Psoas muscle (tissue), 8 donors: ENCODE results near the gene PSMA7. TPM values are rescaled to one million over a fixed set of nuclear protein-coding genes. Genes with fewer than 3 reads are reported as not detected.

Source experiments
- ATAC-seq, 4 donors: fragments of 200-7000 bp; cut with Tn5 transposase; one replicate each; pipeline ENCODE4 v1.9.1; 2020; ENCODE audit warnings: moderate library complexity in 3 of 4, mild to moderate bottlenecking in 2 of 4
- DNase-seq, 2 donors: peaks; one replicate each; pipeline ENCODE4 v3.0.0-alpha.2; 2020
- H3K27ac ChIP-seq: fragments of 200-600 bp; one replicate; pipeline ENCODE4 v1.8.0; 2022
- H3K27me3 ChIP-seq, 3 donors: fragments of 200-600 bp in 1 of 3; one replicate each; pipeline versions ENCODE4 v1.6.1 to v1.8.0; 2013 to 2022; ENCODE audit warnings: low read length in 2 of 3, mild to moderate bottlenecking in 2 of 3, moderate library complexity in 1 of 3; ENCODE audit not compliant: insufficient read depth in 3 of 3
- H3K36me3 ChIP-seq, 2 donors: fragments of 200-600 bp in 1 of 2; one replicate each; pipeline versions ENCODE4 v1.6.1 to v1.8.0; 2013 to 2022; ENCODE audit warnings: low read depth in 1 of 2, mild to moderate bottlenecking in 1 of 2, moderate library complexity in 1 of 2; ENCODE audit not compliant: insufficient read depth in 1 of 2
- H3K4me1 ChIP-seq: fragments of 200-600 bp; one replicate; pipeline ENCODE4 v1.8.0; 2022
- H3K4me3 ChIP-seq: fragments of 200-600 bp; one replicate; pipeline ENCODE4 v1.8.0; 2022; ENCODE audit warnings: mild to moderate bottlenecking
- H3K9me3 ChIP-seq: fragments of 200-600 bp; one replicate; pipeline ENCODE4 v1.8.0; 2022
- WGBS, 3 donors: extraction: QIAGEN DNeasy Blood & Tissue Kit; methylation state at CpG; one replicate each; pipeline versions ENCODE4 v1.1.6 to v1.1.7; 2013; 5-methylcytosine and 5-hydroxymethylcytosine counted together
- intact Hi-C, 2 donors: fragments of 100-400 bp; cut with DNase I; formaldehyde crosslinking; loops; one replicate each; pipeline versions ENCODE4 v1.11.0 to v1.14.2; 2022
- polyA plus RNA-seq, 3 donors: library from polyadenylated mRNA; stranded (reverse); fragments of 200-250 nt; gene quantifications; one replicate each; pipeline ENCODE4 v1.2.3, GENCODE V29; 2013
- total RNA-seq, 4 donors: library from RNA; stranded (reverse); fragmentation: NEBNext Ultra II Directional in 2 of 4; extraction: Animal tissue kit (Norgen Biotek cat#: 25700) in 2 of 4; gene quantifications; one replicate each; pipeline versions ENCODE4 v1.2.1 to v1.2.4, GENCODE V29; 2021 to 2023
- TF ChIP-seq, protein P1 (sequence below): fragments of 200-600 bp; IDR thresholded peaks from one replicate; pipeline ENCODE4 v1.8.0; 2022; ENCODE audit warnings: antibody characterized with exemption
- donor health status: healthy with polysubstance abuse.
- donor health status: DM: no; HTN: no; CAD: no; lungs with moderate emphysema.
- donor health status: Bipolar disorder and iron deficiency.
- donor health status: healthy.
- donor health status: DM: yes; HTN: yes; CAD: no.
- donor health status: DM: no; HTN: no; CAD: no.
- donor health status: DM: no; HTN: no; CAD: no.
- donor health status: DM: yes; HTN: yes; CAD: no.

PSMA7 gene
- total and polyA plus RNA-seq, 7 donors, result 307 to 1,146 (median 499) TPM

DNA sequence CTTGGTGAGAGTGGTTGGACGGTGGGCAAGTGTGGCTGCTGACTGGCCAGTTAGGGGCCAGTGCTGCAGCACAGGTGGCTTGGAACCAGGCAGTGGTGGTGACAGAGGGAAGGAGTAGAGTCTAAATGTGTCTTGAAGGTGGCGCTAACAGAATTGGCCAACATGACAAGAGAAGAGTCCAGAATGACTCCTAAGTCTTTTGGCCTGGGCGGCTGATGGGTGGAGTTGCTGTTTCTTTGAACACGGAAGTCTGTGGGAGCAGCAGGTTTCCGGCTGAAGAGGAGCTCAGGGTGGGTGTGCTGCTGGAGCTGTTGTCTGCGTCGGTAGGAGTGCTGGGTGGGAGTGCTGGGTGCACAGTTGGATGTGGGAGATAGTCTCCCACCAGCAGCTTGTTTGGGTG lies 10.8 kb downstream of the PSMA7 start:
- Histone ChIP-seq H3K36me3 (peaks cover 12 to 99% of the 10 kb centered on the region in 2 donors), H3K27ac (peak overlapping the region; percentile 67), H3K9me3 (no peaks in the 10 kb centered on the region), H3K27me3 (no peaks in the 10 kb centered on the region), H3K4me1 (peaks cover 46% of the 10 kb centered on the region), H3K4me3 (peak overlapping the region; percentile 22)
- TF ChIP-seq, protein P1, sequence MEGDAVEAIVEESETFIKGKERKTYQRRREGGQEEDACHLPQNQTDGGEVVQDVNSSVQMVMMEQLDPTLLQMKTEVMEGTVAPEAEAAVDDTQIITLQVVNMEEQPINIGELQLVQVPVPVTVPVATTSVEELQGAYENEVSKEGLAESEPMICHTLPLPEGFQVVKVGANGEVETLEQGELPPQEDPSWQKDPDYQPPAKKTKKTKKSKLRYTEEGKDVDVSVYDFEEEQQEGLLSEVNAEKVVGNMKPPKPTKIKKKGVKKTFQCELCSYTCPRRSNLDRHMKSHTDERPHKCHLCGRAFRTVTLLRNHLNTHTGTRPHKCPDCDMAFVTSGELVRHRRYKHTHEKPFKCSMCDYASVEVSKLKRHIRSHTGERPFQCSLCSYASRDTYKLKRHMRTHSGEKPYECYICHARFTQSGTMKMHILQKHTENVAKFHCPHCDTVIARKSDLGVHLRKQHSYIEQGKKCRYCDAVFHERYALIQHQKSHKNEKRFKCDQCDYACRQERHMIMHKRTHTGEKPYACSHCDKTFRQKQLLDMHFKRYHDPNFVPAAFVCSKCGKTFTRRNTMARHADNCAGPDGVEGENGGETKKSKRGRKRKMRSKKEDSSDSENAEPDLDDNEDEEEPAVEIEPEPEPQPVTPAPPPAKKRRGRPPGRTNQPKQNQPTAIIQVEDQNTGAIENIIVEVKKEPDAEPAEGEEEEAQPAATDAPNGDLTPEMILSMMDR, result no peak
- 55 to 70% (median 66%) methylated on average over 7 of the region's 7 CpGs for WGBS, 3 donors
- intact Hi-C loops, result no loop called here
- ATAC-seq, result peak; percentile 39 to 68 (median 53)
- DNase-seq, result peak; percentile 56 to 62

DNA sequence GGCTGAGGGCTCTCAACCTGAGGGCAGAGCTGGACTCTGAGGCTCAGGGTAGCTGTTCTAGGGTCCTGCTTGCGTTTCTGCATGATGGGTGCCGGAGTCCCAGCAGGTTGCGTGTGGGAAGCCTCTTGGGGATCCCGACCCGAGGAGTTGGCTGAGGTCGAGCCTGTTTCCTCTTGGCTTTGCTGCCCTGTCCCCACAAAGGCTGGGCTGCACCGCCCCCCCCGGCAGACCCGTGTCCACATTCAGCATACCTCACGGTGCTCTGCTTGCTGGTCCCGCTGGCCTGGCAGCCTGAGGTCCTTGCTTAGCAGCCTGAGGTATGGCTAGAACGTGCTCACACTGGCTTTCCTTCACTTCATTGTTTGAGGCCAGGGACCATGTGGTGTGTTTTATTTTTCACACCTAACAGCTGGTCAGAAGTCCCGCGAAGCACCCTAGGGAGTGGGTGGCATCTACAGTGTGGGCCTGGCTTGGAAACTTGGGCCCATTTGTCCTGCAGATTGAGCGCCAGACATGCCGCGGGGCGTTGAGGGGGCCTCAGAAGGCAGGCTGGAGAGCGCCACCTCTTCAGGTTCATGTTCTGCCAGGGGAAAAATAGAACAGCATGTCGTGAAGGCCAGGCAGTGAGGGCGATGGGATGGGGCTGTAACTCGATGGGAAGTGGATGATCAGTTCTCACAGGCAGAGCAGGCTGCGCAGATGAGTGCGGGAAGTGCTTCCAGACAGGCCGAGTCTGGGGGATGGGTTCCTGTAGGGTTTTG lies 11.5 kb downstream of the PSMA7 start:
- H3K4me1 ChIP-seq, result peaks cover 53% of the 10 kb centered on the region
- ATAC-seq (no peak), DNase-seq (no peak)
- peak overlapping the region; percentile 67 for H3K27ac ChIP-seq
- TF ChIP-seq, protein P1, result no peak
- H3K36me3 ChIP-seq, result peaks cover 9 to 99% of the 10 kb centered on the region in 2 donors
- intact Hi-C loops, result no loop called here
- WGBS, 3 donors, result 77 to 86% (median 80%) methylated on average over 25 of the region's 25 CpGs
- H3K4me3 ChIP-seq, result no peak overlapping the region
- no peaks in the 10 kb centered on the region for H3K27me3 ChIP-seq
- H3K9me3 ChIP-seq, result no peaks in the 10 kb centered on the region

DNA sequence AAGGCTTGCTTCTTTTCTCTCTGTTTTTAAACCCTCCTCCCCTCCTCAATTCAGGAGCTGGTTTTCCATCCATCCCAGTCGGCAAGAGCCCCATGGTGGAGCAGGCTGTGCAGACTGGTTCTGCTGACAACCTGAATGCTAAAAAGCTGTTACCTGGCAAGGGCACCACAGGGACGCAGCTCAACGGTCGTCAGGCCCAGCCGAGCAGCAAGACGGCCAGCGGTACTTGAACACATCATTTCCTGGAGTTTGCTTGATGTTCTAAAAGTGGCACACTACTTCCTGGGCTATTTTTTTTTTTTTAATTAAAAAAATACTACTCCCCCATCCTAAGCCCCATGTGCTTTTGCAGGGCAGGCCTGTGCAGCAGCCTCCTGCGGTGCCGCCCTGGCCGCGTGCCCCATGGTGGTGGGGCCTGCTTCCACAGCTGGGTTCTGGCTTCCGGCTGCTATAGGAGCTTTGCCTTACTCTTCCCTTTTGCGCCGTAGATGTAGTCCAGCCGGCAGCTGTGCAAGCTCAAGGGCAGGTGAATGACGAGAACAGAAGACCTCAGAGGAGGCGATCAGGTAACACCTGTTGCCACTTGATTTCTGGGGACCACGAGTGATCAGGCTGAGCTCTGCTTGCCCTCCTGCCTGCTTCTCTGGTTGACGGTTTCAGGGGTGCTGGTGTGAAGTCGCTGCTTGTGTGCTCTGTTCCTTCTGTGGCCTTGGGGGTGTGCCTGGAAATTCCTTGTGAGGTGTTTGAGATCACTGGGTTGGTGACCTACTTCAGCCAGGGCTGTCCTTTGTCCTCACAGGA lies 13.3 kb downstream of the PSMA7 start:
- no peak overlapping the region for H3K27ac ChIP-seq
- TF ChIP-seq, protein P1, result no peak

DNA sequence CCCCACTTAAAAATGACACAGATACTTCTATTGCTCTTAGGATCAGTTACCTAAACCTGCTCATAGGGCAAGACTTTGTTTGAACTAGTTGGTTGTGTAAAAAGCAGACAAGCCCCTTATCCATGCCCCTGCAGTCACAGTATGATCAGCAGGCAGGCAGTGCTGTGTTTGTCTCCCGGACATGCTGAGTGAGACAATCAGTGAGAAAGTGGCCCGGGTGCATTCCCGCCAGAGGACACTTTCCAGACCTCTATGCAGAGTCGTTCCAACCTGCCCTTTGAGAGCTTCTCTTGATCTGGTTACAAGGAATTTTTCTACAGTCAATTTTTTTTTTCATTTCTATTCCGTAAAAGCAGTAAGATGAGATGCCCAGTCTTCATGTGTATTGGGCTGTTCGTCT lies 14.7 kb downstream of the PSMA7 start:
- TF ChIP-seq, protein P1, result no peak
- Histone ChIP-seq H3K4me3 (no peak overlapping the region), H3K9me3 (no peaks in the 10 kb centered on the region), H3K27ac (no peak overlapping the region), H3K4me1 (peaks cover 53% of the 10 kb centered on the region), H3K27me3 (no peaks in the 10 kb centered on the region), H3K36me3 (peaks cover 16 to 94% of the 10 kb centered on the region in 2 donors)
- DNase-seq (no peak), ATAC-seq (no peak)
- WGBS, 3 donors, result 52 to 81% (median 71%) methylated on average over 6 of the region's 6 CpGs
- intact Hi-C loops, result no loop called here

More for the DNA sequence above, 13.3 kb downstream of the PSMA7 start:
- H3K36me3 ChIP-seq, result peaks cover 16 to 99% of the 10 kb centered on the region in 2 donors
- no peaks in the 10 kb centered on the region for H3K27me3 ChIP-seq
- WGBS, 3 donors, result 84 to 90% (median 86%) methylated on average over 20 of the region's 20 CpGs
- intact Hi-C loops, result no loop called here
- ATAC-seq (no peak), DNase-seq (no peak)
- no peak overlapping the region for H3K4me3 ChIP-seq
- H3K4me1 ChIP-seq, result peaks cover 53% of the 10 kb centered on the region
- H3K9me3 ChIP-seq, result no peaks in the 10 kb centered on the region
